Activated naive CD4-positive, alpha-beta T cell treated with anti-CD3 and anti-CD28 coated beads for 36 hours (primary cell): ENCODE data around the gene RPF1. TPM values are rescaled to one million over a fixed set of nuclear protein-coding genes. Genes with fewer than 3 reads are reported as not detected.

Source experiments
- CTCF ChIA-PET: fragments of 350-600 bp; sonication (Branson Sonifier 250); formaldehyde crosslinking; loops from one replicate; lab custom pipeline; 2021; ENCODE audit warnings: antibody characterized with exemption; lab: Charles Lee
- DNase-seq: peaks from one replicate; pipeline ENCODE4 v3.0.0-alpha.2; 2020
- H3K27ac Mint-ChIP-seq: one replicate; pipeline ENCODE4 v1.8.0; 2021; ENCODE audit warnings: mild to moderate bottlenecking, mixed read lengths
- H3K27me3 Mint-ChIP-seq: one replicate; pipeline ENCODE4 v1.8.0; 2021; ENCODE audit warnings: low read depth, mixed read lengths
- H3K36me3 Mint-ChIP-seq: one replicate; pipeline ENCODE4 v1.8.0; 2021; ENCODE audit warnings: low read depth, mixed read lengths
- H3K4me1 Mint-ChIP-seq: one replicate; pipeline ENCODE4 v1.8.0; 2021; ENCODE audit warnings: low read depth, mixed read lengths
- H3K4me3 Mint-ChIP-seq: one replicate; pipeline ENCODE4 v1.8.0; 2021; ENCODE audit warnings: mild to moderate bottlenecking, moderate library complexity, mixed read lengths
- H3K9me3 Mint-ChIP-seq: one replicate; pipeline ENCODE4 v1.8.0; 2021; ENCODE audit warnings: mixed read lengths
- intact Hi-C: fragments of 100-400 bp; cut with micrococcal nuclease; formaldehyde crosslinking; loops from one replicate; pipeline ENCODE4 v1.15.1; 2023
- total RNA-seq, 2 experiments: library from RNA; stranded (reverse); gene quantifications; one replicate each; pipeline ENCODE4 v1.2.3, GENCODE V29; 2021

RPF1 gene
- total RNA-seq, 2 experiments from 2014 or later: 57.2 to 57.6 TPM

- Mint-ChIP-seq H3K27me3 (peaks cover 2% of the 10 kb centered on the region), H3K4me3 (no peak overlapping the region), H3K4me1 (no peaks in the 10 kb centered on the region), H3K27ac (no peak overlapping the region), H3K36me3 (no peaks in the 10 kb centered on the region), H3K9me3 (no peaks in the 10 kb centered on the region)
- no peak for DNase-seq
- CTCF ChIA-PET: no interaction called here
- intact Hi-C loops: no loop called here
Observed at GRCh38 chr1:84450910-84451309, 28.2 kb upstream of the RPF1 start.

DNA sequence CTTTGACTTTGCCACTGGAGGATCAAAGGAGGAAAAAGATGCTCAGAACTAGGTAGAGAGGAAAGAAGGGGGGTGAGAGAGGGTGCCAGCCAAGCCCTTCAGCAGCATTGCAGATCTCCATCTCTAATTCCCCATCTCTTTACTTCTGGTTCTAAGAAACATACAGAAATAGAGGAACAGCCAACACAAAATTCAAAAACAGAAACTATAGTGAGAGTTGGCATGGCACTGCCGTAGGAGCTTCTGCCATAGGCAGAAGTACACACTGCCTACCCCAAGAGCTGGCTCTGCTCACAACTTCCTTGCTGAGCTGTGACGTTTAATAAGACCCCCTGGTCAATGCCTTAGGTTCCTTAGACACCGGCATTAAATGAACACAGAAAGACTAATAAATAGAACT lies 26.6 kb upstream of the RPF1 start:
- DNase-seq: no peak
- intact Hi-C loops: no loop called here
- no peaks in the 10 kb centered on the region for H3K9me3 Mint-ChIP-seq
- CTCF ChIA-PET: no interaction called here
- H3K4me3 Mint-ChIP-seq: no peak overlapping the region
- no peaks in the 10 kb centered on the region for H3K4me1 Mint-ChIP-seq
- no peaks in the 10 kb centered on the region for H3K36me3 Mint-ChIP-seq
- no peak overlapping the region for H3K27ac Mint-ChIP-seq
- peaks cover 2% of the 10 kb centered on the region for H3K27me3 Mint-ChIP-seq

DNA sequence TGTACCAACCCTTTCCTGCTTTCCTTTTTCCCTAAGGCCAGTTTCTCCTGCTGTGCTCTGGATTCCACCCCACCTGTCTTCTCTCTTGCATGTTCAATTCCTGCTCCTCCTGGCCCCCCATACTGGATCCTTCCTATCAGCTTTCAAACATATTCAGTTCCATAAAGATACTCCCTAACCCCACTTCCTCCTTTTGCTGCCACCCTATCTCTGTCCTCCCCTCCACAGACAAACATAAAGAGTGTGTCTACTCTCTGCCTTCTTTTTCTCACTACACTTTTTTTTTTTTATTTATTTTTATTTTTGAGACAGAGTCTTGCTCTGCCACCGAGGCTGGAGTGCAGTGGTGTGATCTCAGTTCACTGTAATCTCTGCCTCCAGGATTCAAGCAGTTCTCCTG lies 16.9 kb upstream of the RPF1 start:
- H3K36me3 Mint-ChIP-seq: no peaks in the 10 kb centered on the region
- H3K4me1 Mint-ChIP-seq: no peaks in the 10 kb centered on the region
- H3K27me3 Mint-ChIP-seq: peaks cover 14% of the 10 kb centered on the region
- CTCF ChIA-PET: no interaction called here
- H3K9me3 Mint-ChIP-seq: no peaks in the 10 kb centered on the region
- DNase-seq: no peak
- no peak overlapping the region for H3K4me3 Mint-ChIP-seq
- intact Hi-C loops: no loop called here
- no peak overlapping the region for H3K27ac Mint-ChIP-seq

- CTCF ChIA-PET: no interaction called here
Observed at GRCh38 chr1:84467298-84467697, 11.8 kb upstream of the RPF1 start.

GRCh38 chr1:84476225-84476624 lies 2.8 kb upstream of the RPF1 start:
- H3K36me3 Mint-ChIP-seq: peaks cover 15% of the 10 kb centered on the region
- H3K4me3 Mint-ChIP-seq: no peak overlapping the region
- peaks cover 27% of the 10 kb centered on the region for H3K27me3 Mint-ChIP-seq
- no peak for DNase-seq
- H3K27ac Mint-ChIP-seq: no peak overlapping the region
- intact Hi-C loops: no loop called here
- no peaks in the 10 kb centered on the region for H3K9me3 Mint-ChIP-seq
- peaks cover 16% of the 10 kb centered on the region for H3K4me1 Mint-ChIP-seq
- CTCF ChIA-PET: interaction anchor here (0.7 kb wide), 1 partner anchor 30 kb away, joined by 4 read pairs; no protein-coding TSS in a partner anchor

More at GRCh38 chr1:84467298-84467697, 11.8 kb upstream of the RPF1 start:
- Mint-ChIP-seq H3K9me3 (no peaks in the 10 kb centered on the region), H3K4me1 (no peaks in the 10 kb centered on the region), H3K4me3 (no peak overlapping the region), H3K27ac (no peak overlapping the region), H3K27me3 (peaks cover 32% of the 10 kb centered on the region), H3K36me3 (no peaks in the 10 kb centered on the region)
- no peak for DNase-seq
- intact Hi-C loops: no loop called here

- peaks cover 36% of the 10 kb centered on the region for H3K4me1 Mint-ChIP-seq
- no peaks in the 10 kb centered on the region for H3K9me3 Mint-ChIP-seq
- H3K27me3 Mint-ChIP-seq: peaks cover 12% of the 10 kb centered on the region
- H3K4me3 Mint-ChIP-seq: peak overlapping the region; percentile 99
- peak overlapping the region; percentile 95 for H3K27ac Mint-ChIP-seq
- intact Hi-C loops: loop anchor here (1.0 to 2.0 kb wide), 8 partner anchors 15 to 779 kb away; partner anchors contain the start of genes C1orf52, CTBS, GNG5 and SPATA1
- peak; percentile 18 for DNase-seq
- H3K36me3 Mint-ChIP-seq: peaks cover 33% of the 10 kb centered on the region
- CTCF ChIA-PET: interaction anchor here (1.0 to 2.1 kb wide), 7 partner anchors 10 to 465 kb away, joined by 3 to 12 read pairs (median 4); partner anchors contain the start of genes GNG5 and SPATA1
Observed at GRCh38 chr1:84479998-84480397, 932 bp downstream of the RPF1 start.

DNA sequence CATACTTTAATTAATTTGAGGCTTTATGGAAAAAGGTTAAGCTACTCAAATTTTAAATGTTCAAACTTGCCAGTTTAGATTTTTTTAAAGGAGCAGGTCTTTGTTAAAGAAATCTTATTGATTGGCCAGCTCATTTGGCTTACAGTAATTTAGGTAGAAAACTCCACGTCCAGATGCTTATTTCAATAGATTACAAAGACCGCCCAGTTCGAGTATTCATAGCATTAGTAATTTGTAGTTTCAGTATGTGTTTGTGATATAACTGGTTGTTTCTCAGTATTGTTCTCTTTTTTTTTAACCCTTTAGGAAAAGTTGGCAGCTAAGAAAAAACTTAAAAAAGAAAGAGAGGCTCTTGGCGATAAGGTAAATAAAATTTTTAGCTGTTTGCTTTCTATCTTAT lies 1.6 kb downstream of the RPF1 start:
- Mint-ChIP-seq H3K36me3 (peaks cover 38% of the 10 kb centered on the region), H3K27ac (no peak overlapping the region), H3K4me3 (peak overlapping the region; percentile 21), H3K4me1 (peaks cover 37% of the 10 kb centered on the region), H3K27me3 (peaks cover 11% of the 10 kb centered on the region), H3K9me3 (no peaks in the 10 kb centered on the region)
- intact Hi-C loops: no loop called here
- no peak for DNase-seq
- CTCF ChIA-PET: interaction anchor here (1.0 to 2.1 kb wide), 10 partner anchors 9 to 464 kb away, joined by 3 to 12 read pairs (median 4); partner anchors contain the start of genes GNG5 and SPATA1

DNA sequence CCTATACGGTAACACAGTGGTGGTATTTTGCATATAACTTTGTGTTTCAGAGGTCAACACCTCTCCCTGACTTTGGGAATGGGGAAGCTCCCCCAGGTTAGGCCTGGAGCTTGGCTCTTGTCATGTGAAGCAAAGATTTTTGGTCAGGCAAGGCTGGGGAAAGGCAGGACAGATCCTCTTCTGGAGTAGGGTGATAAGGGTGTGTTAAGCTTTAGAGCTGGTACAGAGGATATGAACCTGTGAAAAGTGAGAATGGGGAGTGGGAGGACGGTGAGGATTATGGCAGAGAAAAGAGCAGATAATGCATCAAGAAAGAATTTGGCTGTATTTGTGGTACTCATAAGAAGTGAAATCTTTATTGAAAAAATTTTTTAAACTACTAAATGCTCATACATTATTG lies 2.3 kb downstream of the RPF1 start:
- Mint-ChIP-seq H3K27me3 (peaks cover 8% of the 10 kb centered on the region), H3K27ac (peak overlapping the region; percentile 4), H3K36me3 (peaks cover 43% of the 10 kb centered on the region), H3K9me3 (no peaks in the 10 kb centered on the region), H3K4me1 (peaks cover 43% of the 10 kb centered on the region), H3K4me3 (no peak overlapping the region)
- intact Hi-C loops: no loop called here
- DNase-seq: no peak
- CTCF ChIA-PET: interaction anchor here (0.6 to 2.1 kb wide), 8 partner anchors 25 to 573 kb away, joined by 3 to 12 read pairs (median 4); partner anchors contain the start of genes GNG5 and SPATA1

DNA sequence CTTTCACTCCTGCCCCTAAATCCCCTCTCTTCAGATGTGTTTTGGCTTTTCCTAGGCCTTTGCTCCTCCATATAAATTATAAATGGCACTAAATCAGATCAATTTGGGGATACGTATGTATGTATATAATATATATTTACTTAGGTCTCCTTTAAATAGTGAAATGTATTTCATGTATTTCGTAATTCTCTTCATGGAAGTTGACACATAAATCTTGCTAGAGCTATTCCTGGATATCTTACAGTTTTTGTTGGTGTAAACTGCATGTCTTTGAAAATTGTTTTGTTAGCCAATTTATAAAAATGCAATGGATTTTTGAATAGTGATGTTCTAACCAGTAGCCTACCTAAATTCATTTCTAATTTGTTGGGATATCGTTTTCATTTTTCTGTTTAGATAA lies 9.0 kb downstream of the RPF1 start:
- CTCF ChIA-PET: no interaction called here
- H3K4me3 Mint-ChIP-seq: no peak overlapping the region
- H3K9me3 Mint-ChIP-seq: no peaks in the 10 kb centered on the region
- intact Hi-C loops: no loop called here
- no peak overlapping the region for H3K27ac Mint-ChIP-seq
- H3K4me1 Mint-ChIP-seq: peaks cover 26% of the 10 kb centered on the region
- H3K36me3 Mint-ChIP-seq: peaks cover 39% of the 10 kb centered on the region
- DNase-seq: no peak
- no peaks in the 10 kb centered on the region for H3K27me3 Mint-ChIP-seq

DNA sequence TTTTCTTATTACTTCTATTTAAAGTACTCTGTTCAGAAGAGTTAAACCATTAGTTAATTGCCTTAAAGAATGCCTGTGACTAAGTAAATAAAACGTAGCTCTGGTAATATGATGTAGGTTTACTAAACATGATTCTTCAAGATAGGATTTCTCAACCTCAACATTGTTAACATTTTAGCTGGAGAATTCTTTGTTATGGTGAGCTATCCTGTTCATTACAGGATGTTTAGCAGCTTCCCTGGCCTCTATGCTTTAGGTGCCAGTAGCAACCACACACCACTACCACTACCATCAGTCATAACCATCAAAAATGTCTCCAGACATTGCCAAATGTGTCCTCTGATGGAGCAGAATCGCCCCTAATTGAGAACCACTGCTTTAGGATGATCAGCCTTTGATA lies 10.7 kb downstream of the RPF1 start:
- Mint-ChIP-seq H3K27me3 (no peaks in the 10 kb centered on the region), H3K27ac (no peak overlapping the region), H3K9me3 (no peaks in the 10 kb centered on the region), H3K36me3 (peaks cover 29% of the 10 kb centered on the region), H3K4me3 (no peak overlapping the region), H3K4me1 (peaks cover 26% of the 10 kb centered on the region)
- CTCF ChIA-PET: interaction anchor here (0.7 to 1.2 kb wide), 3 partner anchors 10 to 298 kb away, joined by 3 to 5 read pairs (median 4); no protein-coding TSS in a partner anchor
- no peak for DNase-seq
- intact Hi-C loops: no loop called here

GRCh38 chr1:84492726-84493125 lies 13.7 kb downstream of the RPF1 start:
- no peaks in the 10 kb centered on the region for H3K27me3 Mint-ChIP-seq
- peaks cover 10% of the 10 kb centered on the region for H3K4me1 Mint-ChIP-seq
- H3K9me3 Mint-ChIP-seq: no peaks in the 10 kb centered on the region
- no peak overlapping the region for H3K27ac Mint-ChIP-seq
- CTCF ChIA-PET: no interaction called here
- no peak overlapping the region for H3K4me3 Mint-ChIP-seq
- intact Hi-C loops: no loop called here
- peaks cover 31% of the 10 kb centered on the region for H3K36me3 Mint-ChIP-seq
- no peak for DNase-seq

DNA sequence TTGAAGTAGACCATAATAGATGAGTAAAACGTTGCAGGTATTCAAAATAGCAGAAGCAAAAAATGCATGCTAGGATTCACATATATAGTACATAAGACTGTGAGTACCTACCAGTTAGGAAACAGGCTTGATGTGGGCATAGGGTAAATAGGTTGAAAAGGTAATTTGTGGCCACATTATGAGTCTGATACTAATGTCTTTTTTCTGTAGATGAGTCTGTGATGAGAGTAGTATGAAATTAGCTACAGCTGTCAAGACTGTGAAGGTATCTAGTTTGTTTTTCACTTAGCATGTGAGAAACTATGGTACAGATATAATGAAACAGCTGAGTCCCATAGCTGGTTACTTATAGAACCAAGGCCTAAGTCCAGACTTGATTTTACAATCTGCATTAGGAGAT lies 14.7 kb downstream of the RPF1 start:
- Mint-ChIP-seq H3K9me3 (no peaks in the 10 kb centered on the region), H3K4me3 (no peak overlapping the region)
- CTCF ChIA-PET: interaction anchor here (1.0 kb wide), 1 partner anchor 51 kb away, joined by 3 read pairs; no protein-coding TSS in a partner anchor

DNA sequence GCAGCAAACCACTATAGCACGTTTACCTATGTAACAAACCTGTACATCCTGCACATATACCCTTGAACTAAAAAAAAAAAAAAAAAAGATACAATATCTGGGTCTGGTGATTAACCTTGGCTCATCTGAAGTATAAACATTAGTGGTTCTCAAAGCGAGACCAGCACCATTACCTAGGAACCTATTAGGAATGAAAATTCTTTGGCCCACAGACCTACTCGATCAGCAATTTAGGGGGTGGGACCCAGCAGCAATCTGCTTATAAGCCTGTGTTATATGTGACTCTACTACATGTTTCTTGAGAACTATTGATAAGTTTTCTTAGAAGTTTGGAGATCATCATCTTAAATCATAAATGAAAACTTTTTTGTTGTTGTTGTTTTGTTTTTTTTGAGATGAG lies 17.4 kb downstream of the RPF1 start:
- Mint-ChIP-seq H3K27me3 (no peaks in the 10 kb centered on the region), H3K4me3 (no peak overlapping the region), H3K27ac (no peak overlapping the region), H3K4me1 (peaks cover 22% of the 10 kb centered on the region), H3K9me3 (no peaks in the 10 kb centered on the region), H3K36me3 (peaks cover 35% of the 10 kb centered on the region)
- no peak for DNase-seq
- intact Hi-C loops: no loop called here
- CTCF ChIA-PET: interaction anchor here (0.7 to 1.6 kb wide), 2 partner anchors 52 to 124 kb away, joined by 3 to 6 read pairs; no protein-coding TSS in a partner anchor

More for the DNA sequence above, 14.7 kb downstream of the RPF1 start:
- H3K4me1 Mint-ChIP-seq: peaks cover 13% of the 10 kb centered on the region
- peaks cover 36% of the 10 kb centered on the region for H3K36me3 Mint-ChIP-seq
- intact Hi-C loops: no loop called here
- DNase-seq: no peak
- peak overlapping the region; percentile 20 for H3K27ac Mint-ChIP-seq
- no peaks in the 10 kb centered on the region for H3K27me3 Mint-ChIP-seq
